ENCODE data around the gene KLHL36. TPM values are rescaled to one million over a fixed set of nuclear protein-coding genes. Genes with fewer than 3 reads are reported as not detected.

Gene KLHL36
- total RNA-seq (2022; extraction: Qiagen RNA extraction; ENCODE audit: low read depth), result 16.4 to 25.1 TPM (median 19.8 TPM) in 5 replicates

DNA sequence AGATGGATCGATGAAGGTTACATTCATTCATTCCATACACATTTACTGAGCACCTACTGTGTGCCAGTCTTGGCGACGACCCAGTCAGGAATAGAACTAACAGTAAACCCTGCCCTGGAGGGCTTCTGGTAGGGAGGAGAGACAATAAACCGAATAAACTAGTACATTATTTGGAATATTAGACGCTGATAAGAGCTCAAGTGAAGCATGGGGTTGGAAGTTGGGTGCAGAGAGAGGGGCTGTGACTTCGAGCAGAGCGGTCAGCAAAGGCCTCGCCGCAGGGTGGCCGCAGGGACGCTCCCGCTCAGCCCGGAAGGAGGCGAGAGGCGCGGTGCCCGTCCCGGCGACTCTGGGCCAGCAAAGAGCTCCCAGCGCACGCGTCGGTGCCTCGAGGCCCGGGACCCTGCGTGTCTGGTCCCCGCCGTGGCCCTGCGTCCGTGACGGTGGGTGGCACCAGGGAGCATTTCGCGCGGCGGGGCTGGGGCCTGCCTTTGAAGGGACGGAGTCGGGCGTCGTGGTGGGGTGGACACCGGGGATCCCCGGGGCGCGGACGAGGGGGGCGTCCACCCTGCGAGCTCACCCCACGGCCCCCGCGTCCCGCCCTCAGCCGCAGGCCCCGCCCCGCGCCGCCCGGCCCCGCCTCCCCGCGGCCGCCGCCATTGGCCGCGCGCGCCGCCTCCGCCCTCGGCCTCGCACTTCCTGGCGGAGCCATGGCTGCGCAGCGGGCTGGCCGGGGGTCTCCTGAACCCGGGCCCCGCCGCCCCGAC is at the start of gene KLHL36:
Gene KLHL36 (plus strand): TSS at position 684 of the 767 bp plus-strand sequence. CDS start 2,357 bp downstream, outside the sequence.

DNA sequence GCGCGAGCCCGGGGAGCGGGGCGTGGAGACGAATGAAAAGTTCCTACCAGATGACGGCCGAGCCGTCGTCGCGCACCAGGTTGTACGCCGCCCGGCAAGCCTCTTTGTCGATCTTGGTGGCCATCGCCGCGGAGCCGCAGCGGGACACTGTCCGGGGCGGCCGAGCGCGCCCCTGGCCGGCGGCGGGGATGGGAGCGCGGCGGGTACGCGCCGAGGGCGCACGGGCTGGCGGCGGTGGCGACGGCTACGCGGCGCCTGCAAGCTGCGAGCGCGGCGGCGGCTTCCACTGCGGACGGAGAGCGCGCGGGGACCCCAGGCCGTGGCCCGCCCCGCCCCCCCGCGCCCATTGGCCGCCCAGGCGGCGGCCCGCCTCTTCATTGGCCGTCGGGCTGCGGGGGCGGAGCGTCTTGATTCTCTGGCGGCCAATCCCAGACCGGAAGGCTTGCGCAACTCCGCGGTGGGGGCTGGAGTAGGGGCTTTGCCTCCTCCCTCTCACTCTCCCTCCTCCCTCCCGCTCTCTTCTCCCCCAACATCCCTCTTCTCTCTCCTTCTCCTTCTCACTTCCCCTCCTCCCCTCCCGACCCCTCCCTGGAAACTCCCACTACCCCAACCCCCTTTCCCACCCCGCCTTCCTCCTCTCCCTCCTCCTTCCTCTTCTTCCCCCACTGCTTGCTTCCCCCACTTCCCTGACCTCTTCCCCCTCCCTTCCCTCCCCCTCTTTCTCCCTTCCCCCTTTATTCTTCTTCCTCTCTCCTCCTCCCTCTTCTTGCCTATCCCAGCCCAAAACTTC is 30.3 kb upstream of the KLHL36 start, which contains the start of gene COTL1:
Gene COTL1 (minus strand): TSS at position 288 of the 790 bp plus-strand sequence. CDS start 164 bp downstream, at position 124.

DNA sequence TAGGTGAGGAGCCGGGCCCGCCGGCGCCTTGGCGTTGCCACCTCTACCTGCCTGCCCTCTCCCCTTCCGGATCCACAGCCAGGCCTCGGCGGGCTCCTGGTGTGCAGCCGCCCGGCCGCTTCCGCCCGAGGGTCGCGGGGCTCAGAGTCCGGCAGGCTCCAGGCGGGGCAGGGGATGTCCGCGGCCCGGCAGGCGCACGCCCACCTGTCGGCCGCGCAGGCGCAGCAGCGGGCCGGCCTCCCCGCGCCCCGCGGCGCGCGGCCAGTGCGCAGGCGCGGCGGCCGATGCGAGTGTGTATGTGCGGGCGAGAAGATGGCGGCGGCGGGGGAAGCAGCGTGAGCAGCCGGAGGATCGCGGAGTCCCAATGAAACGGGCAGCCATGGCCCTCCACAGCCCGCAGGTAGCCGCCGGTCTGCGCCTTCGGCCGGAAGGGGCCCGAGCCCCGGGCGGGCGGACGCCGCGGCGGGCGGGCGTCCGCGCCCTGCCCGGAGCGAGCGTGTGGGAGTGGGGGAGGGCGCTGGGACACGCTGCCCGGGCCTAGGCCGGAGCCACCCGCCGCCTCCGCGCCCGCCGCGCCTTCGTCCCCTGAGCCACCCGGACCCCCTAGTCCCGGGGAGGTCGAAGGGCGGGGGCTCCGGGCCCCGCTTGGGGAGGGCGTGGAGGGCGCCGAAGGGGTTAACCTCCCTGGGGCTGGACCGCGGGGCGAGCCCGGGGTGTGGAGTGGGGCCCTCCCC is 51.6 kb downstream of the KLHL36 start, which contains the start of gene USP10:
Gene USP10 (plus strand): TSS at position 289 of the 734 bp plus-strand sequence. CDS start 91 bp downstream, at position 380.

Other genes starting within 250 kb of the KLHL36 start
- 47.1 to 60.5 TPM (median 52.1 TPM) in 5 replicates for gene MEAK7, start 143.9 kb upstream of the KLHL36 start, total RNA-seq (2022; extraction: Qiagen RNA extraction; ENCODE audit: low read depth)
- 435 to 605 TPM (median 537 TPM) in 5 replicates for gene COTL1, start 30.4 kb upstream of the KLHL36 start, total RNA-seq (2022; extraction: Qiagen RNA extraction; ENCODE audit: low read depth)
- gene USP10, start 51.5 kb downstream of the KLHL36 start, total RNA-seq (2022; extraction: Qiagen RNA extraction; ENCODE audit: low read depth), result 79.5 to 92.8 TPM (median 81.4 TPM) in 5 replicates
- 2.6 to 4.0 TPM (median 3.8 TPM) in 5 replicates for gene CRISPLD2, start 171.5 kb downstream of the KLHL36 start, total RNA-seq (2022; extraction: Qiagen RNA extraction; ENCODE audit: low read depth)